Right renal cortex interstitium (tissue), 3 donors: ENCODE measurements around the gene UBE2V1. TPM values are rescaled to one million over a fixed set of nuclear protein-coding genes. Genes with fewer than 3 reads are reported as not detected.
"Not testable (repeated sequence)": the region's sequence is repeated elsewhere in the genome, so short reads cannot be mapped to it uniquely, and the experiment has no call there.

Experiments used
- DNase-seq, 3 donors: peaks; one replicate each; pipeline ENCODE4 v3.0.0-alpha.2; 2013; ENCODE audit warnings: low read depth in 3 of 3, low spot score in 2 of 3
- polyA plus RNA-seq, 3 donors: library from polyadenylated mRNA; unstranded; fragments of 120-200 nt; gene quantifications; one replicate each; pipeline ENCODE4 v1.2.1, GENCODE V29; 2013; ENCODE audit not compliant: insufficient read length in 3 of 3

The UBE2V1 gene
- 100 to 1,000 TPM; 149 to 151 (median 149) TPM for polyA plus RNA-seq

DNA sequence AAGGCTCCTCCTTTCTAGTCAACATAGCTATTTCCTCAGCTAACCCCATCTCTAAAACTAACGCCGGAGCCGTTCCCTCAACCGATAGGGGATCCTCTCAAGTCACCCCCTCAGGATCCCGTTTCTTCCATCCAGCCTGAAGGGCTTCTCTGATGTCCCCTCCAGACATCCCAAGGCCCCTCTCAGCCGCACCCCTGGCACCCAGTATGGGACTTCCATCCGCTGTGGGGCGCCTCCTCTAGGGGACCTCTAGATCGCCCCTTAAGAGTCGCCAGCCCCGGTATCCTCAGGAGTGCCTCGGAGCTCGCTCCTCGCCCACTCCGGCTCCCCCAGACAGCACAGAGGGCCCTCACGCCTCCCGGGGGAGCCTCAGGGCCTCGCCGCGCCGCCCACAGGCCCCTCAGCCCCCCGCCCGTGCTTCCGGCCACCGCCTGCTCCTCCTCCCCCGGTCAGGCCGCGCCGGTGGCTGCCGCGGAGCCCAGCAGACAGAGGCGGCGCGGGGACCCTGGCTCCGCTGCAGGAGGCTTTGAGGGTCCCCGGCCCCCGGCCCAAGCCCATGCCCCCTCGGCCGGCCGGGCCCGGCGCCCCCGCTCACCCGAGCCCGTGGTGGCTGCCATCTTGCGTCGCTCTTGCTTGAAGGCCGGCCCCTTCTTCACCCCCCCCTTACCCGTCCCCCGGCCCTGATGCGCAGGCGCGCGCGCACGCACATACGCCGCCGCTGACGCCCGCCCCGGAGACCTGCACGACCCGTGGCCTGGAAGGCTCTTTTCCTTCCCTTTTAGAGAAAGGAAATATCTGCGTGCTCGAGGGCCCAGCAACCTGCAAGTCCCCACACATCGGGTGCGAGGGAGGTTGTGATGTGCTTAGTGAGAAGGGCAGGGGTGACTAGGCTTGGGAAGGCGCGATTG lies at the start of gene UBE2V1:
Gene UBE2V1 (minus strand): TSS at position 639 of the 908 bp plus-strand sequence. CDS start 22 bp downstream, at position 617.
- DNase-seq: peak; percentile 69 to 79 (median 70)

DNA sequence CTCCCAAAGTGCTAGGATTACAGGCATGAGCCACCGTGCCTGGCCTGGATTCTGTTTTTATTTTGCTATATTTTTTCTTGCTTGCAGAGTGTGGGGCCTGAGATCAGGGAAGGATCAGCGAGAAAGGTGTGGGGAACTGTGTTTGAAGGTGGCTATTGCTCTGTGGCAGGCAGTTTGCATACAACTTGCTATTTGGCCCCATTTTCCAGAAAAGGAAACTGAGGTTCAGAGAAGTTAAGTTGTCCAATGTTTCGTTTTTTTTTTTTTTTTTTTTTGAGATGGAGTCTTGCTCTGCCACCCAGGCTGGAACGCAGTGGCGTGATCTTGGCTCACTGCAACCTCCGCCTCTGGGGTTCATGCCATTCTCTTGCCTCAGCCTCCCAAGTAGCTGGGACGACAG lies 48.5 kb upstream of the UBE2V1 start:
- not testable (repeated sequence) for DNase-seq

DNA sequence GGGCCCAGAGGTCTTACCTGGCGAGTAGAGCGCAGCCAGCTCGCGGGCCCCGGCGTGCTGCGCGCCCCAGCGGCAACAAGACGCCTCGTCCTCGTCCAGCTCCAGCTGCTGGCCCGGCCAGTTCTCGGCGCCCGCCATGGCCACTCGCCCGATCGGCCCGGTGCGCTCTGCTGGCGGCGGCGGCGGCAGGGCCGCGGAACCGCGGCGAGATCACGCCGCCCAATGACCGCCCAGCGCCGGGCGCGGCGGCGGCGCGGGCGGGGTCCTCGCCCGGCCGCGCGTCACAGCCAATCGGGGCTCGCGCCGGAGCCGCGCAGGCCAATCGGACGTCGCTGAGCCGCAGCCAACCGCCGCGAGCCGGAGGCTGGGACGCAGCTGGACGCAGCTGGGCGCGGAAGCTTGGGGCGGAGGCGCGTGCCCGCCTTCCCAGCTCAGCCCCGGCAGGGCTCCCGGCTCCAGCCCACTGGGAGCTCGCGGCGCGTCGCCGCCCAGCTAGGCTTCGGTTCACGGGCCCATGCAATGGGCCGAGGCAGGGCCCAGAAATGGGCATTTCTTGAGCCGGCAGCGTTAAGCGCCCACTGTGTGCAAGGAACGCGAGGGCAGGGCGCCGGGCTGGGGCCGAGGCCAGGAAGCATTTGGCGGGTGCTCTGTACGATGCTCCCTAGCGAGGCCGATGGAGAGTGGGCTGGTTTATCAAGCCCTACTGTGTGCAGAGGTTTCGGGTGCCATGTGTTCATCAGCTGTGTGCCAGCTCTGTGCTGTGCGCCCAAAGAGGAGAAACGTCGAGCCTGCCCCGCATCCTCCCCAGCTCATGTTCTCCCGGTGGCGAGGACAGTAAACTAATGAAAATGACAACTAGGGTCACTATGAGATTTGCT lies 40.8 kb upstream of the UBE2V1 start, which contains the start of gene PEDS1:
Gene PEDS1 (minus strand): TSS at position 224 of the 878 bp plus-strand sequence. CDS start 86 bp downstream, at position 138.
- peak; percentile 65 to 84 (median 78) for DNase-seq

DNA sequence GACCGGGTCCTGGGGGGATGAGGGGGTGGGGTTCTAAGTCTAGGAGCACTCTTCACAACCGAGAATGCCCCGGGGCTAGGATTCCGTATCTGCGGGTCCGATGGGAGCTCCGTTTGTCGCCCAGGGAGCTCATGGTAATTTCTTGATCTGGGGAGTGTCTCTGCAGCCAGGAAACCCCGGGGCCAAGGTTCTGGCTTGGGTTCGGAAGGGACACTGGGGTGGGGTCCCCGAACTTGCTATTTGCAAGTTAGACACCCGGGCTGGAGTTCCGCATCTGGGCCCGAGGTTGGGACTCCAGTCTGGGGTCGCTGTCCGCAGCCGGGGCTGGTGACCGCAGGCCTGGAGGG lies 40.2 kb upstream of the UBE2V1 start:
- DNase-seq: no peak

DNA sequence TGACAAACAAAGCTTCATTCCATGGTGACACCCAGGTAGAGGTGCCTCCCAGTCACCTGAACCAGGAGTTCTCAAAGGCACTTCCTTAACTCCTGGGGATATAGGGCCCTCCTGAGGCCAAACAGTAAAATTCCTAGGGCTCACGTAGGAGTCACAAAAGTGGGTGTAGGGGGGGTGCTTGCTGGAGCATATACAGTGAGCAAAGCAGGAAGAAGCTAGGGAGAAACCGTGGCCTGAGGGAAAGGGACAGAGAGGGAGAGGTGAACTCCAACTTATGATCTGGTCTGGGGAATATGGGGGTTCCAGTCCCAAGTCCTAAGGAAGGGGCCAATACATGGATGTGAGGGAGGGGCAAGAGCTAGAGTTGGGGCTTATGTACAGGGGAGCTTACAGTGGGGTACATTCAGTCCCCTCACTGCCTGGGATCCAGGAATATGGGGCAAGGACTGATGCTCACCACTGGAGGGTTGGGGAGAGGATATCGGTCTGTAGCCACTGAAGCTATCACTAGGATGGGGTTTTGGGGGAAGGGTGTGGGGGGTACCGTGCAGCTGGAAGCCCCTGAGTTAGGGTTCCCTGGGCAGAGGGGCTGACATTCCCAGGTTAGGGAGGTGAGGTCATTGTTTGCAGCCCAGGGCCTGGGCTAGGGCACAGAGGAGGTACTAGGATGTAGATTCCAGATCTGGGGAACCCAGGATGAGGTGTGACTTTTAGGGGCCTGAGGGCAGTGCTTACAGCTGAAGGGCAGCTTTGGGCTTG lies 39.6 kb upstream of the UBE2V1 start:
- DNase-seq: no peak

DNA sequence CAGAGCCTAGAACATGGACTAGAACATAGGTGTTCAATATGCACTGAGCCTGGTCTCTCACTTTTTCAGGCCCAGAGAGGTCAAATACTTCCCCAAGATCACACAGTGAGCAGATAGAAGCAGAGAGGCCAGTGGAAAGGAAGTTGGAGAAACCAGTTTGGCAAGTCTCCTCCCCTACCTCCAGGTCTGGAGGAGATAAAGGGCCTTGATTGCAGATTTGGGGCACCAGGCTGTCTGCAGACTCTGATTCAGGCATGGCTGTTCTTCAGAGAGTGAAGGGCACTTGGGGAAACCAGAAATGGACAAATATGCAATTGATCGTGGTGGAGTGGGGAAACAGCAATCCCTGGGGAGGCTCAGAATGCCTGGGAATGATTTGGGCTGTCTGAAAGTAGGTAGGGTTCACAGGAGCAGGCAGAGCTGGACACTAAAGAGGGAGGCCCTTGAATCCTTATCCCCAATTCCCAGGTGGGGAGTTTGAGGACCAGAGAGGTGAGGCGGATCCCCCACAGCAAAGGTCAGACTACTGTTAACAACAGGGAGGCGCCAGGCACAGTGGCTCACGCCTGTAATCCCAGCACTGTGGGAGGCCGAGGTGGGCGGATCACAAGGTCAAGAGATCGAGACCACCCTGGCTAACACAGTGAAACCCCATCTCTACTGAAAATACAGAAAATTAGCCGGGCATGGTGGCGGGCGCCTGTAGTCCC lies 38.2 kb upstream of the UBE2V1 start:
- DNase-seq: no peak

DNA sequence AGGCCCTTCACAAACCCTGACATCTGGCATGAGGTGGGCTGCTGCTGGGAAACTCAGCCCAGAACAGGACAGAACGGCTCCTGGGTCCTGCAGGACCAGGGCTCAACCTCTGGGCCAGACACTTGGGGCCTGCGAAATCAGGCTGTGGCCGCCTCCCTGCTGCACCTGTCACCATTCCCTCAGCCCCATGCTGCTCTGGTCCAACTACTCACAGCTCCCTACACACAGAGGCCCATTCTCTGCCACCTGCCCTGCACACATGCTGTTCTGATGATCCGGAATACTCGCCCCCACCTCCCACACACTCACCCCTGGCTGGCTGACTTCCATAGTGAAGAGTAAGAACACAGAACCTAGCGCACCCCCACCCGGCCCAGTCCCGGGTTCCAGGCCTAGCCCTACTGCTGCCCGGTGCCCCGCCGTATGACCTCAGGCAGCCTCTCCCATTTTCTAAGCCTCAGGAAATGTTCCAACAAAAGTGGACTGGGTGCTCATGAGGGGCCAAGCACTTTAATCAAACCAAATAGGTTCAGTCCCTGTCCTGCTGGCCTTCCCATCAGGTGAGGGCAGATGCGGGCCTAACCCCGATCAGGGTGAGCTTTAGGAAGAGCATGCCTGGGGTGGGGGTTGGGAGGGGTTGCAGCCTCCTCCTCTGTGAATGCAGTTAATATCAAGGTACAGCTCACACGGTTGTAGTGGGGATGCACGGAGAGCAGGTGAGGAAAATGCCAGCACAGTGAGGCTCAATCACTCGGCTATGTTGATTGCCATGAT lies 36.7 kb upstream of the UBE2V1 start:
- DNase-seq: no peak

DNA sequence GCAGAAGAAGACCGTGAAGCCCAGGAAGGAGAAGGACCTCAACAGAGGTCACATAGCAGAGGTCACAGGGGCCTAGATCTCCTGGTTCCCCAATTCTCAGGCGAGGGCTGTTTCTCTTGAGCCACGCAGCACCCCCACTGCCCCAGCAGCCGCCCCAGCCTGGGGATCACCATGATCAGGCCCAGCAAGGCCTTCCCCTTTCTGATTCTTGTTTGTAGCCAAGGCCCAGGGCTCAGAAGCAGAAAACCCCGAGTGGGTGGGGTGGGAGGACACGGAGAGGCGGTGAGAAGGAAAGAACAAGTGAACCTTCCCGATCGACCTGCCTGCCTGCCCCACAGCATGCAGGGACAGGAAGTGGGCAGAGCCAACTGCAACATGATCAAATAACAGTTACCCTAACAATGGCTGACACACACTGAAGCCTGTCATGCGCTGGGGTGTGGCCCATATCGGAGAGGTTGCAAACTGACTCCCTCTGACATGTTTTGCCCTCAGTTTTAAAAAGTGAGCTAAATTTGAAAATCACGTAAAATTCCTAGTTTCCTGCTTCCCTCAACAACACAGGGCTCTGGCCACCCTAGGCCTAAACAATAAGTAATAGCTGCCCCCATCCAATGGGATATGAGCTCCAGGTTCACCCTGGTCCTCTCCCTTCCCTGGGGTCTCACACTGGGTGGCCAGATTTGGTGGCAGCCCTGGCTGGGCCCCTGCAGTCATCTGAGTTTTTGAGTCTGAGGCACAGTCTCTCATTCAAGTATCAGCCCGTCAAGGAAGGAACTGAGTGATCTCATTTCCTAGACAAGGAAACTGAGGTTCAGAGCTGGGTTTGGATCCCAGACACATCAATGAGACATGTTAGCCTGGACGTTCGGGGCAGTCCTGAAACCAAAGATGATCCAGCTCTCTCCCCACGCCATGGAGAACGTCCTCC lies 34.0 kb upstream of the UBE2V1 start:
- no peak for DNase-seq

DNA sequence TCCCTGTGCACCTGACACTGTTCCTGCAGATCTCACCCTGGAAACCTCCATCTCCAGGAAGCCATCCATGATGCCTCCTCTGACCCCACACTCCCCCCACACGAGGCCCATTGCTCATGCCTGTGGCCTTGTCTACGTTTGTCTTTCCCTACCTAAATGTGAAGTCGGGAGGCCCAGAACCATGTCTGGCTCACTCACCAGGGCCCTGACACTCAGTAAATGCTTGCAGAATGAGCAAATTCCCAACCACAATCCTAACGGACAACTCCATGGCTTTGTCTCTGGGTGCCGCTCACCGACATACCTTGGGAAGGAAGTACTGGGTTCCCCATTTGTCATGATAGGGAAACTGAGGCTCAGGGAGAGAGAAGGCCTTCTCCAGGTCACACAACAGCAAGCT lies 33.3 kb upstream of the UBE2V1 start:
- DNase-seq: no peak

DNA sequence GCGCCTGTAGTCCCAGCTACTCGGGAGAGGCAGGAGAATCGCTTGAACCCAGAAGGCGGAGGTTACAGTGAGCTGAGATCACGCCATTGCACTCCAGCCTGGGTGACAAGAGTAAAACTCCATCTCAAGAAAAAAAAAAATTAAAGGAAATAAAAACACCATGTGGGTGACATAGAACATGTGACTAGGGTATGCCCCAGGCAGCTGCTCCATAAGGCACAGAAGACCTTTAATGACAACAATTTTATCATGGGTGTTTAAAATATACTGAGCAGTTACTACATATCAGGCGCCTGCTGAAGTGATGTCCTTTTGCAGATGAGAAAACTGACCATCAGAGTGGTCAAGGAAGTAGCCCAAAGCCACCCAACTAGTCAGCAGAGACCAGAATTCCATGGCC lies 32.6 kb upstream of the UBE2V1 start:
- no peak for DNase-seq

DNA sequence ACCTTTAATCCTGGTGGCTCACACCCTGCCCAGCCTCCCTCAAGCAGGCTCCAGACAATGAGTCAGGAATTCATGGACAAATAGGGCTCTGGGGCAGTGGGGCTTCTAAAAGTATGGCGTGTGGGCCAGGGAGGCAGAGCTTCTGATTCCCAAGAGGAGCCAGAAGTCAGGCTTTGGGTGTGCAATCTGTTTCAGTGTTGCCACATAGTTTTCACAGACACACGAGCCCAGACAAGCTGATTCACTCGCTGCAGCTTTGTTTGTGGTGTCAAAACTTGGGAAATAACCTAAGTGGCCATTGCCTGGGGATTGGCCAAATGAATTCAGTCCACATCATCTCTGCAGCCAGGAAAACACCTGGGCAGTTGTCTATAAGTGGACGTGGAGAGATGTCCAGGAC lies 31.4 kb upstream of the UBE2V1 start:
- no peak for DNase-seq

DNA sequence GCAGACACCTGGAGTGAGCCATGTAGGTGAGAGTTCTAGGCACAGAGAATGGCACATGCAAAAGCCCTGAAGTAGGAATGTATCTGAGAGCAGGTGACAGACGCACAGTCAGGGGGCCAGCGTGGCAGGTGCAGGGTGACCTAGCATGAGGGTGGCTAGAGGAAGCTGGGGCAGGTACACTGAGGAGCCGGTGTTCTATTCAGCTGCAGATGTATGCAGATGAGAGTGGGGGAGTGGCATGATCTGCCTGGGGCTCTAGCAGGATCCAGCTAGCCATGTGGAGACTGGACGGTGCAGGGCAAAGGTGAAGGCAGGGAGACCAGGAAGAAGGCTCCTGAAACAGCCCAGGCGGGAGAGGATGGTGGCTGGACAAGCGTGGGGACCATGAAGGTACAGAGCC lies 29.9 kb upstream of the UBE2V1 start:
- no peak for DNase-seq

DNA sequence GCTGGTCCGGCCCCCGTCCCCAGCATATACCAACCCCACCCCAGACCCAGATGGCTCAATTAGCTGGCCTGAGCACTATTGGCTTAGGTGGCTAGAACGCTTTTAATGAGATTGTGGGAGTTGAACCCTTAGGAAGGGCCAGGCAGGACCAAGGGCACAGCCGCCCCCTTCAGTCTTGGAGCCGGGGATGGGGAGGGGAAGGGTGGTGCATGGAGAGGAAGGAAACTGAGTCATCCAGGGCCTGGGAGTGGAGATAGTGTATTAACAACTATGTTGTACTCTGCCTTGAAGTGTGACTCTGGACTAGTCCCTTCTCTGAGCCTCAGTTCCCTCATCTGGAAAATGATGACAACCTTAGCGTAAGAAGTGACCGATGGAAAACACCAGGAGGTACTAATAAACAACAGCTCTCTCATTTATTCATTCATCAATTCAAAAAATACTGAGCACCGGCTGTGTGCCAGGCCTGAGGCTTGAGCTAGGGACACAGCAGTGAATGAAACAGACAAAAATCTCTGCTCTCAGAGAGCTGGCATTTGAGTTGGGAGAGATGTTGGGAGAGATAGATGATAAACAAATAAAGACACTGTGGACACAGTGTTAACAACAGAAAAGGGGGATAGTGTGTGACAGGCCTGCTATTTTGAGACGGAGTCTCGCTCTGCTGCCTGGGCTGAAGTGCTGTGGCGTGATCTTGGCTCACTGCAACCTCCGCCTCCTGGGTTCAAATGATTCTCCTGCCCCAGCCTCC lies 29.0 kb upstream of the UBE2V1 start:
- DNase-seq: no peak

DNA sequence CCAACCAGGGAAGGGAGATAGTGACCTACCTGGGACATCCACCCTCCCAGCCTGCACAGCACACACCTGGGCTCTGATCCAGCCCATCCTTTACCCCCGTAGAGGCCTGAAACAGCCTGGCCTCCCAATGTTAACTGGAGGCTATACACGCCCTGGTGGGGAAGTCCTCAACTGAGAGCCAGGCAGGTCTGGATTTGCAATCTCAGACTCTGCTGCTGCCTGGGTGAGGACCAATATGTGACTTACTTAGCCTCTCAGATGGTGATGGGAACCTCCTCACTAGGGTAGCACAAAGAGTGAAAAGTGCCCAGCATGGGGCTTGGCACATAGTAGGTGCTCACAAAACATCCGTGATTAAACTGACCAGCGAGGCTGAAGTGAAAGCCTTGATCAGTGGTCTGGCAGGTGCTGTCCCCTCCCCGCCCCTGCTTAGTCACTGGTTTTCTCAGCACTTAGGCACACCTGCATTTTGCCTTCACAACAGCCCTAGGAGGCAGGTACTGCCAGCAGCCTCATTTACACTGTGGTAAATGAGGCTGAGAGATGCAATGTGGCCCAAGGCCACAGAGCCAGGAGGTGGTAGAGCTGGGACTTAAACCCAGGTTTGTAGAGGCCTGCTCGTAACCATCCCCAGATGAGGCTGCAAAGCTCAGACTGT lies 28.2 kb upstream of the UBE2V1 start:
- DNase-seq: no peak

DNA sequence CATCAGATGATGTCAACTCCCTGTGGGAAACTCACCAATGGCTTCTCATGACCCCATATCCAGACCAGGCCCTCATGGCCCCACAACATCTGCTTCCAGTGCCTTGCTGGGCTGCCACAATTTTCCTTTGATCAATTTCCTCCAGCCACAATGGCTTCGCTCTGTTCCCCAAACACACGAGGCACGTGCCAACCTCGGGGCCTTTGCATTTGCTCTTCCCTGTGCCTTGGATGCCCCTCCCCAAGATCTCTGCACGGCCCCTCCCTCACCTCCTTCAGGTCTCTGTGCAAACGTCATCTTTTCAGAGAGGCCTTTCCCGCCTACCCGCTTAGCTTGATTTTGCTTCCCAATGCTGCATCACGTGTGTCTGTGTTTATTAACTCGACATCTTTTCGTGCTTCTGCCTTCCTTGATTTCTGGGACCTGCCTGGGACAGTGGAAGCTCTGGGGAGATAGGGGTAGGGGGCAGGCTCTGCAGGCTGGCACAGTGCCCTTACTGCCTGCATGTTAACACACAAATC lies 27.4 kb upstream of the UBE2V1 start:
- DNase-seq: no peak

DNA sequence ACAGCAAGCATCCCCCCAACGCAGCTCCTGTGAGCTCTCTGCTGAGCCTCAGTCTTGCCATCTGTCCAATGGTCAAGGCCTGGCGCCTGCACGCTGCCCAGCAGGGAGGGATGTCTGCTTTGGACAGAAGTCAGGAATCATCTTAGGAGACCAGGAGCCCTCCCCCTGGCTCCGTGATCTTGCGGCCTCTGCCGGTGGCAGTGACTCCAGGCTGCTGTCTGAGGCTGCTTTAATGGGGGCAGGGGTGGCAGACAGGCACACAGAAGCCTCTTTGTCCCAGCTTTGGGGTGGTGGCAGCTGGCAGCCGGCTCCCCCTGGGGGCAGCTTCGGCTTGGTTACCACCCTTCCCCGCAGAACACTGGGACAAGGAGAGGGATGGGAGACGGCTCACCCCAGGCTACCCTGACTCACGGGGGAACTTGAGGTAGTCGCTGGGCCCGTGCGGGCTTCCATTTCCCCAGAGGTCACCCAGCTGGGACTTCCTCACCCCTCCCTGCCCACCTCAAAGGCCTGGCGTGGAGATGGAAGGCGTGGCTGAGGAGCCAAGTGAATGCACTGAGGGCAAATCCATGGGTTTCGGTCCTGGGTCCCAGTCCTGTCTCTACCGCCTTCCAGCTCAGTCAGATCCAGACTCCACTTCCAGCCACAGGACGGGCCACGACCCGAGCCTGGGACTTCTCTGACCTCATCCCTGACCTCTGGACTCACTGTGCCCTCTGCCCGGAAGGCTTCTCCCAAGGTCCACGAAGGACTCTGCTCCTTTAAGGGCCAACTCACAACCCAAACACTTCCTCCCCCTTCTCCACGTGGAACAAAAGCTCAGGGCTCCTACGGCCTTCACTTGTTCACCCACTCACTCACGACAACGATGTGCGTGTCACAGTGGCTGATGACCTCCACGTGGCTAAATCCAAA lies 25.8 kb upstream of the UBE2V1 start:
- no peak for DNase-seq
